DND-41 (cell line): ENCODE results near the gene PHLPP1.

Source experiments
- CTCF ChIP-seq: IDR thresholded peaks from 2 replicates; pipeline ENCODE4 v1.5.1; 2012; ENCODE audit warnings: borderline replicate concordance, low read length, moderate library complexity, mild to moderate bottlenecking; ENCODE audit not compliant: poor library complexity, severe bottlenecking; ENCODE audit errors: extremely low read depth
- EZH2 ChIP-seq: IDR thresholded peaks from 3 replicates; pipeline ENCODE4 v1.6.1; 2012; ENCODE audit warnings: borderline replicate concordance, low read depth, mild to moderate bottlenecking, moderate library complexity, low read length, inconsistent platforms; ENCODE audit not compliant: severe bottlenecking

DNA sequence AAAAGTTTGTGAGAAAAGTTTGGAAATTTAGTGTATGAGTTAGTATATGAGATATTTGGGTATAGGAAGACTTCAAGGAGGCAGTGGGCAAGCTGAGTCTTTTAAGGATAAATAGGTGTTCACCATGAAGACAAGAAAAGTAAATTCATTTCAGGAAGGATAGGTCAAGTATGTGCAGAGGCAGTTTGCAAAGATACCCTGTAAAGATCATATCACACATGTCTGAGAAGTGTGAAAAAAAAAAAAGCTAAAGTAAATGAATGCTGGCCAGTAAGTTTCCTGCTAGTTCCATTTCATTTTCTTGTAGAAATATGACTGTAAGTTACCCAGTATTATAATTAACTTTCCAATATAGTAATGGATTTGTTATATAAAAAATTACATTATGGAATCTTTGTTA, 131.0 kb downstream of the PHLPP1 start:
- TF ChIP-seq CTCF (no peak), EZH2 (no peak)
